Left lung (tissue), 10 donors: ENCODE data around the gene PPP2R5B. TPM values are rescaled to one million over a fixed set of nuclear protein-coding genes. Genes with fewer than 3 reads are reported as not detected.

Experiments used
- ATAC-seq: fragments of 200-7000 bp; cut with Tn5 transposase; one replicate; pipeline ENCODE4 v1.9.1; 2020; ENCODE audit warnings: moderate library complexity
- DNase-seq, 4 donors: peaks; one replicate each; pipeline ENCODE4 v3.0.0-alpha.2; 2013 to 2020
- H3K27ac ChIP-seq, 2 donors: fragments of 200-600 bp; sonication (generic) in 1 of 2; one replicate each; pipeline versions ENCODE4 v1.5.0 to v1.8.0; 2020 to 2021
- H3K27me3 ChIP-seq, 2 donors: fragments of 200-600 bp; sonication (generic) in 1 of 2; one replicate each; pipeline versions ENCODE4 v1.5.0 to v1.8.0; 2020 to 2021
- H3K36me3 ChIP-seq, 2 donors: fragments of 200-600 bp; sonication (generic) in 1 of 2; one replicate each; pipeline versions ENCODE4 v1.5.0 to v1.8.0; 2020 to 2021
- H3K4me1 ChIP-seq, 2 donors: fragments of 200-600 bp; one replicate each; pipeline ENCODE4 v1.8.0; 2021
- H3K4me3 ChIP-seq, 2 donors: fragments of 200-600 bp; sonication (generic) in 1 of 2; one replicate each; pipeline versions ENCODE4 v1.5.0 to v1.8.0; 2020 to 2021; ENCODE audit warnings: mild to moderate bottlenecking in 1 of 2
- H3K9me3 ChIP-seq, 2 donors: fragments of 200-600 bp; sonication (generic) in 1 of 2; one replicate each; pipeline versions ENCODE4 v1.5.0 to v1.8.0; 2020 to 2021
- CTCF ChIP-seq, 2 donors: fragments of 200-600 bp; sonication (generic) in 1 of 2; IDR thresholded peaks; one replicate each; pipeline versions ENCODE4 v1.5.0 to v1.8.0; 2021; ENCODE audit warnings: antibody characterized with exemption in 2 of 2
- intact Hi-C, 2 donors: fragments of 100-400 bp; cut with DNase I; formaldehyde crosslinking; loops; one replicate each; pipeline versions ENCODE4 v1.11.2 to v1.14.2; 2022
- polyA plus RNA-seq, 6 donors: library from polyadenylated mRNA; unstranded; fragments of 120-200 nt; gene quantifications; one replicate each; pipeline ENCODE4 v1.2.1, GENCODE V29; 2013; ENCODE audit not compliant: insufficient read length in 6 of 6
- total RNA-seq, 2 donors: library from RNA; stranded (reverse); fragmentation: NEBNext Ultra II Directional; extraction: Animal tissue kit (Norgen Biotek cat#: 25700); gene quantifications; one replicate each; pipeline ENCODE4 v1.2.1, GENCODE V29; 2021
- donor health status: DM: no; HTN: yes; CAD: no.
- donor health status: DM: no; HTN: no; CAD: no.

PPP2R5B gene
- total and polyA plus RNA-seq, 8 donors, result 12.1 to 29.9 (median 14.1) TPM

GRCh38 chr11:64900774-64901173, 23.7 kb upstream of the PPP2R5B start:
- no peaks in the 10 kb centered on the region for H3K27me3 ChIP-seq
- H3K27ac ChIP-seq, result no peak overlapping the region
- TF ChIP-seq CTCF (IDR thresholded peaks at IDR 0.05), result no peak
- intact Hi-C loops, result no loop called here
- H3K4me3 ChIP-seq, result no peak overlapping the region
- DNase-seq (no peak), ATAC-seq (no peak)
- no peaks in the 10 kb centered on the region for H3K4me1 ChIP-seq
- no peaks in the 10 kb centered on the region for H3K9me3 ChIP-seq
- H3K36me3 ChIP-seq, result peaks cover 0 to 100% of the 10 kb centered on the region in 2 donors

- Histone ChIP-seq H3K27me3 (no peaks in the 10 kb centered on the region), H3K36me3 (peaks cover 0 to 100% of the 10 kb centered on the region in 2 donors), H3K9me3 (no peaks in the 10 kb centered on the region), H3K4me1 (no peaks in the 10 kb centered on the region), H3K4me3 (no peak overlapping the region), H3K27ac (no peak overlapping the region)
- no peak for ATAC-seq
- intact Hi-C loops, result no loop called here
- no peak for TF ChIP-seq CTCF (IDR thresholded peaks at IDR 0.05)
- no peak for DNase-seq
Observed at GRCh38 chr11:64902102-64902900, 22.2 kb upstream of the PPP2R5B start.

- no peak overlapping the region for H3K27ac ChIP-seq
- no peaks in the 10 kb centered on the region for H3K9me3 ChIP-seq
- no peak overlapping the region for H3K4me3 ChIP-seq
- intact Hi-C loops, result no loop called here
- no peak for DNase-seq
- TF ChIP-seq CTCF (IDR thresholded peaks at IDR 0.05), result no peak
- ATAC-seq, result no peak
- H3K27me3 ChIP-seq, result no peaks in the 10 kb centered on the region
- H3K4me1 ChIP-seq, result no peaks in the 10 kb centered on the region
- peaks cover 0 to 100% of the 10 kb centered on the region in 2 donors for H3K36me3 ChIP-seq
Observed at GRCh38 chr11:64903291-64903833, 21.1 kb upstream of the PPP2R5B start.

GRCh38 chr11:64905516-64906313, 18.8 kb upstream of the PPP2R5B start:
- Histone ChIP-seq H3K4me3 (no peak overlapping the region), H3K9me3 (no peaks in the 10 kb centered on the region), H3K27me3 (no peaks in the 10 kb centered on the region), H3K27ac (no peak overlapping the region), H3K4me1 (no peaks in the 10 kb centered on the region), H3K36me3 (peaks cover 0 to 100% of the 10 kb centered on the region in 2 donors)
- ATAC-seq (no peak), DNase-seq (no peak)
- intact Hi-C loops, result no loop called here
- TF ChIP-seq CTCF (IDR thresholded peaks at IDR 0.05), result no peak

GRCh38 chr11:64906314-64906635, 18.2 kb upstream of the PPP2R5B start:
- intact Hi-C loops, result no loop called here
- ATAC-seq, result no peak
- no peaks in the 10 kb centered on the region for H3K9me3 ChIP-seq
- H3K27me3 ChIP-seq, result no peaks in the 10 kb centered on the region
- no peak overlapping the region for H3K4me3 ChIP-seq
- TF ChIP-seq CTCF (IDR thresholded peaks at IDR 0.05), result no peak
- DNase-seq, result no peak
- H3K36me3 ChIP-seq, result peaks cover 0 to 100% of the 10 kb centered on the region in 2 donors
- no peaks in the 10 kb centered on the region for H3K4me1 ChIP-seq
- no peak overlapping the region for H3K27ac ChIP-seq
